ENCODE measurements around the gene TICRR.
A peak's percentile ranks its signal among the peaks of the same experiment; 100 is the strongest.

Gene TICRR

GRCh38 chr15:89551550-89551949, 23.7 kb upstream of the TICRR start:
- no peaks in the 10 kb centered on the region for H3K9me3 Mint-ChIP-seq
- H3K27ac Mint-ChIP-seq, result peak overlapping the region; percentile 57
- peaks cover 14% of the 10 kb centered on the region for H3K27me3 Mint-ChIP-seq
- no peak overlapping the region for H3K4me3 Mint-ChIP-seq
- peaks cover 15% of the 10 kb centered on the region for H3K4me1 Mint-ChIP-seq (ENCODE audit: low read depth)
- intact Hi-C loops (cut with micrococcal nuclease), result loop anchor here (10.0 kb wide), 1 partner anchor 197 kb away; no protein-coding TSS in a partner anchor
- H3K36me3 Mint-ChIP-seq (ENCODE audit: low read depth), result no peaks in the 10 kb centered on the region

GRCh38 chr15:89553632-89554031, 21.6 kb upstream of the TICRR start:
- no peak overlapping the region for H3K4me3 Mint-ChIP-seq
- H3K27me3 Mint-ChIP-seq, result peaks cover 15% of the 10 kb centered on the region
- H3K9me3 Mint-ChIP-seq, result no peaks in the 10 kb centered on the region
- H3K27ac Mint-ChIP-seq, result no peak overlapping the region
- no peaks in the 10 kb centered on the region for H3K36me3 Mint-ChIP-seq (ENCODE audit: low read depth)
- peaks cover 15% of the 10 kb centered on the region for H3K4me1 Mint-ChIP-seq (ENCODE audit: low read depth)
- intact Hi-C loops (cut with micrococcal nuclease), result loop anchor here (10.0 kb wide), 1 partner anchor 199 kb away; no protein-coding TSS in a partner anchor

- H3K4me3 Mint-ChIP-seq, result no peak overlapping the region
Measured at GRCh38 chr15:89554247-89554646, 21.0 kb upstream of the TICRR start.

GRCh38 chr15:89555768-89556167, 19.5 kb upstream of the TICRR start:
- Mint-ChIP-seq H3K9me3 (no peaks in the 10 kb centered on the region), H3K4me3 (no peak overlapping the region), H3K4me1 (ENCODE audit: low read depth) (peaks cover 15% of the 10 kb centered on the region), H3K36me3 (ENCODE audit: low read depth) (no peaks in the 10 kb centered on the region), H3K27ac (no peak overlapping the region), H3K27me3 (peaks cover 23% of the 10 kb centered on the region)
- intact Hi-C loops (cut with micrococcal nuclease), result loop anchor here (2.0 to 10.0 kb wide), 3 partner anchors 61 to 201 kb away; no protein-coding TSS in a partner anchor

More at GRCh38 chr15:89554247-89554646, 21.0 kb upstream of the TICRR start:
- Mint-ChIP-seq H3K9me3 (no peaks in the 10 kb centered on the region), H3K36me3 (ENCODE audit: low read depth) (no peaks in the 10 kb centered on the region), H3K27me3 (peaks cover 13% of the 10 kb centered on the region), H3K4me1 (ENCODE audit: low read depth) (peaks cover 15% of the 10 kb centered on the region), H3K27ac (no peak overlapping the region)
- intact Hi-C loops (cut with micrococcal nuclease), result loop anchor here (10.0 kb wide), 1 partner anchor 199 kb away; no protein-coding TSS in a partner anchor

GRCh38 chr15:89556413-89557262, 18.6 kb upstream of the TICRR start:
- no peak overlapping the region for H3K27ac Mint-ChIP-seq
- H3K4me3 Mint-ChIP-seq, result no peak overlapping the region
- H3K4me1 Mint-ChIP-seq (ENCODE audit: low read depth), result peaks cover 6% of the 10 kb centered on the region
- peaks cover 24% of the 10 kb centered on the region for H3K27me3 Mint-ChIP-seq
- intact Hi-C loops (cut with micrococcal nuclease), result loop anchor here (2.0 to 10.0 kb wide), 3 partner anchors 62 to 202 kb away; no protein-coding TSS in a partner anchor
- no peaks in the 10 kb centered on the region for H3K36me3 Mint-ChIP-seq (ENCODE audit: low read depth)
- no peaks in the 10 kb centered on the region for H3K9me3 Mint-ChIP-seq

DNA sequence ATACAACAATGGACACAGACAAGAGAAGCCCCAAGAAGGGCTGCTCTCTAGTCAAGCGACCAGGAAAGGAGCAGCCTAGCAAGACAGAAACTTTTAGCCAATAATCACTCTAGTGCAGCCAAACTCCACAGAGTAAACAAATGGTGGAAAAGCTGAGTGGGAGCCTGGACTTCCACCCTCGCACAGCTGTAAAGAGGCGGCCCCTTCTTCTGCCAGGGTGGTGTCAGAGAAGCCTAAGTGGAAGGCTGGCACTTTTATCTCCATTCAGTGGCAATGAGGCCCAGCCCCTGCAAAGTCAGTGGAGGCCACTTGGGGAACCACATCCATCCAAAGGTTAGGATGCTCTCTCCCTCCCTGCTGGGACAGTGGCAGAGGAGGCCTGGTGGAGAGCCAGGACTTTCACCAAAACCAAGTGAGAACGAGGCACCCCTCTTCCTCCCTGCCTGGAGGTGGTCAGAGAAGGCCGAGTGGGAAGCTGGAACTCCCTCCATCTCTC, 15.5 kb upstream of the TICRR start:
- Mint-ChIP-seq H3K4me3 (no peak overlapping the region), H3K4me1 (ENCODE audit: low read depth) (no peaks in the 10 kb centered on the region), H3K9me3 (no peaks in the 10 kb centered on the region), H3K27me3 (peaks cover 21% of the 10 kb centered on the region), H3K36me3 (ENCODE audit: low read depth) (no peaks in the 10 kb centered on the region), H3K27ac (no peak overlapping the region)
- intact Hi-C loops (cut with micrococcal nuclease), result loop anchor here (5.0 to 10.0 kb wide), 2 partner anchors 118 to 205 kb away; no protein-coding TSS in a partner anchor

DNA sequence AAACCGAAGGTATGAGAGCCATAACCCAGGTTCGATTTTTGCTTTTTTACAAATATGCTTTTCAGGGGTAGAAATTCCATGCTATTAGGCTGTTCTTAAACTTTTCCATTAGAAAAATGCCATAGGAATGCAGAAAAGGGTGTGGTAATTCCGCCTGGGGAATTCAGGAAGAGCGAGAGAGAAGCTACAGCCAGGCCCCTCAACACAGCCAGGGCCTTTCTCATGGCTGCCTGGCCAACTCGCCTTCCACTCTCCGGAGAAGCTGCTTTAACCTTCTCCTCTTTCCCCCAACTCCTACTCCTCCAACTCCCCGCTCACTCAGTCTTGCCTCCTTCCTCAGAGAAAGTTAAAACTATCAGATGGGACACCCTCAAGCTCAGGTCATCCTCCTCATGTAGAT, 9.1 kb upstream of the TICRR start:
- no peaks in the 10 kb centered on the region for H3K9me3 Mint-ChIP-seq
- H3K4me1 Mint-ChIP-seq (ENCODE audit: low read depth), result no peaks in the 10 kb centered on the region
- H3K4me3 Mint-ChIP-seq, result no peak overlapping the region
- no peak overlapping the region for H3K27ac Mint-ChIP-seq
- intact Hi-C loops (cut with micrococcal nuclease), result no loop called here
- H3K36me3 Mint-ChIP-seq (ENCODE audit: low read depth), result no peaks in the 10 kb centered on the region
- peaks cover 28% of the 10 kb centered on the region for H3K27me3 Mint-ChIP-seq

DNA sequence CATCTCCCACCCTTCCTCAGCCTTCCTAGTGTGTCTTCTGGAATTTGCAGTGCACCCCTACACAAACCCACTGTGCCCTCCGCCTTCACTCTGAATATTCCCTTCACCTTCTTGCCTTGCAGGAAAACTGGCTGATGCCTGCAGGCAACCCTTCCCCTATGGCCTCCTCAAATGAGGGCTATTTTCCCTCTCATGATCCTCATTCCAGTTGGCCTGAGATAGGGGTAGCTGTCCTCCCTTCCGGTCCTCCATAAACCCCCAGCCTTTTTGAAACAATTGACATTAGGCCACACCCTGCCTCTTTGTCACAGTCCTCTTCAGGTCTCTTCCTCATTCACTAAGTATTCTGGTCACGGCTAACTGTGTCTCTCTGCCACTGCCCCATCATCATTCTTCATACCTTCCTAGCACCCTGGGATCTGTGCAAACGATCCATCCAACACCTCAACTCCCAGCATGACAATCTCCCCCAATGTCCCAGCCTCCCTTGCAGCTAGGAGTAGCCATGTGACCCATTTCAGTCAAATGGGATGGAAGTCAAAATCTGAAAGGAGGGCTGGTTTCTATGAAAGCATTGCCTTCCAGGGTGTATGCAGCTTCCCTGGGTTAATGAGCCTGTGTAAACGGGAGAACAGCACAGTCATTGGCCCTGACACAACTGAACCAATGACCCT, 8.5 kb upstream of the TICRR start:
- Mint-ChIP-seq H3K27ac (no peak overlapping the region), H3K27me3 (peaks cover 33% of the 10 kb centered on the region), H3K9me3 (no peaks in the 10 kb centered on the region), H3K36me3 (ENCODE audit: low read depth) (no peaks in the 10 kb centered on the region), H3K4me3 (no peak overlapping the region), H3K4me1 (ENCODE audit: low read depth) (no peaks in the 10 kb centered on the region)
- intact Hi-C loops (cut with micrococcal nuclease), result no loop called here

- Mint-ChIP-seq H3K4me1 (ENCODE audit: low read depth) (peaks cover 6% of the 10 kb centered on the region), H3K4me3 (no peak overlapping the region), H3K27ac (no peak overlapping the region), H3K9me3 (no peaks in the 10 kb centered on the region), H3K36me3 (ENCODE audit: low read depth) (no peaks in the 10 kb centered on the region), H3K27me3 (peaks cover 31% of the 10 kb centered on the region)
- intact Hi-C loops (cut with micrococcal nuclease), result no loop called here
Measured at GRCh38 chr15:89569090-89569745, 6.1 kb upstream of the TICRR start.

GRCh38 chr15:89575656-89576416, 567 bp downstream of the TICRR start:
- Mint-ChIP-seq H3K4me3 (peak overlapping the region; percentile 82), H3K9me3 (no peaks in the 10 kb centered on the region), H3K27me3 (peaks cover 9% of the 10 kb centered on the region), H3K4me1 (ENCODE audit: low read depth) (peaks cover 36% of the 10 kb centered on the region), H3K27ac (peak overlapping the region; percentile 45), H3K36me3 (ENCODE audit: low read depth) (no peaks in the 10 kb centered on the region)
- intact Hi-C loops (cut with micrococcal nuclease), result no loop called here

DNA sequence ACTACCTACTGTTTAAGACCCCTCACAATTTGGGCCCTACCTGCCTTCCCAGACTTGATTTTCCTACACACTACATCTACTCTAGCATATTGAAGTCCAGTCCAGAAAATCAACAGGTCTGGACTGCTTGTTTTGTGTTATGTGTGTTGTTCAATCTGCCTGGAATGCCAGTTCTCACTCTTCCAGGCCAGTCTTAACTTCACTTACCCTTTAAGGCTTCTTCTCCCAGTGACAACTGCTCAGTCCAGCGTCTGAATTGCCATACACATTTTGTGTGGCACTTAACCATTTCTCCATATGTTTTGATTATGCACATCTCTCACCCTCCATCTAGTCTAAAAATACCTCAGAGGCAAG, 1.1 kb downstream of the TICRR start:
- Mint-ChIP-seq H3K36me3 (ENCODE audit: low read depth) (no peaks in the 10 kb centered on the region), H3K9me3 (no peaks in the 10 kb centered on the region), H3K27me3 (peaks cover 7% of the 10 kb centered on the region), H3K4me3 (no peak overlapping the region), H3K27ac (no peak overlapping the region), H3K4me1 (ENCODE audit: low read depth) (peaks cover 36% of the 10 kb centered on the region)
- intact Hi-C loops (cut with micrococcal nuclease), result no loop called here

DNA sequence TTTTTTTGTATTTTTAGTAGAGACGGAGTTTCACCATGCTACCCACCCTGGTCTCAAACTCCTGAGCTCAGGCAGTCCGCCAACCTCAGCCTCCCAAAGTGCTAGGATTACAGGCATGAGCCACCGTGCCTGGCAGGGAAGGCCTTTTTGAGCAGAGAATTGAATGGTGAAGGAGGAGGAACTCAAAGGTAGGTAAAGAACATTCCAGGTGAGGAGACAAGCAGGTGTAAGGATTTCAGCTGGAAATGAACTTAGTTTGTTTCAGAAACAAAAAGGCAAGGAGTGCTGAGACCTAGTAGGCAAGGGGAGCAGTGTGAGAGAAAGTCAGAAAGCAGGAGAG, 2.5 kb downstream of the TICRR start:
- no peak overlapping the region for H3K27ac Mint-ChIP-seq

GRCh38 chr15:89578146-89578545, 2.9 kb downstream of the TICRR start:
- no peak overlapping the region for H3K27ac Mint-ChIP-seq
- no peaks in the 10 kb centered on the region for H3K36me3 Mint-ChIP-seq (ENCODE audit: low read depth)
- intact Hi-C loops (cut with micrococcal nuclease), result no loop called here
- no peaks in the 10 kb centered on the region for H3K9me3 Mint-ChIP-seq
- no peaks in the 10 kb centered on the region for H3K27me3 Mint-ChIP-seq
- H3K4me1 Mint-ChIP-seq (ENCODE audit: low read depth), result peaks cover 36% of the 10 kb centered on the region
- no peak overlapping the region for H3K4me3 Mint-ChIP-seq

More for the DNA sequence above, 2.5 kb downstream of the TICRR start:
- intact Hi-C loops (cut with micrococcal nuclease), result no loop called here
- no peaks in the 10 kb centered on the region for H3K27me3 Mint-ChIP-seq
- H3K9me3 Mint-ChIP-seq, result no peaks in the 10 kb centered on the region
- H3K36me3 Mint-ChIP-seq (ENCODE audit: low read depth), result no peaks in the 10 kb centered on the region
- H3K4me3 Mint-ChIP-seq, result no peak overlapping the region
- H3K4me1 Mint-ChIP-seq (ENCODE audit: low read depth), result peaks cover 36% of the 10 kb centered on the region

Data from dendritic cell treated with granulocyte-macrophage colony-stimulating factor and Interleukin-4, amounts not matched to agents 40 ng/mL and 50 ng/mL, for 4 days (primary cell).